Neural progenitor cell (in vitro differentiated cells): ENCODE measurements around the gene S100A2. TPM values are rescaled to one million over a fixed set of nuclear protein-coding genes. Genes with fewer than 3 reads are reported as not detected.

Experiments
- DNase-seq: peaks from one replicate; pipeline ENCODE4 v3.0.0-alpha.2; 2016; ENCODE audit warnings: low spot score
- H2AFZ ChIP-seq: fragments of 200-600 bp; sonication (generic); replicated peaks from 2 replicates; pipeline ENCODE4 v1.6.1; 2016; ENCODE audit warnings: antibody characterized with exemption
- H3F3A ChIP-seq: fragments of 200-600 bp; sonication (generic); 2 replicates; pipeline ENCODE4 v1.6.1; 2016; ENCODE audit warnings: antibody characterized with exemption, low read depth
- H3K27ac ChIP-seq: fragments of 200-600 bp; sonication (generic); 2 replicates; pipeline ENCODE4 v1.5.1; 2016; ENCODE audit warnings: mild to moderate bottlenecking
- H3K27me3 ChIP-seq: fragments of 200-600 bp; sonication (generic); 2 replicates; pipeline ENCODE4 v1.6.1; 2016; ENCODE audit warnings: mild to moderate bottlenecking, moderate library complexity
- H3K36me3 ChIP-seq: fragments of 200-600 bp; sonication (generic); 2 replicates; pipeline ENCODE4 v1.5.1; 2016
- H3K4me1 ChIP-seq: fragments of 200-600 bp; sonication (generic); 2 replicates; pipeline ENCODE4 v1.6.1; 2016; ENCODE audit warnings: mixed run types
- H3K4me2 ChIP-seq: fragments of 200-600 bp; sonication (generic); 2 replicates; pipeline ENCODE4 v1.6.1; 2016
- H3K4me3 ChIP-seq: fragments of 200-600 bp; sonication (generic); 2 replicates; pipeline ENCODE4 v1.5.1; 2016
- H3K79me2 ChIP-seq: fragments of 200-600 bp; sonication (generic); 2 replicates; pipeline ENCODE4 v1.6.1; 2016; ENCODE audit warnings: low read depth
- H3K9ac ChIP-seq: fragments of 200-600 bp; sonication (generic); 2 replicates; pipeline ENCODE4 v1.6.1; 2016
- H3K9me3 ChIP-seq: fragments of 200-600 bp; sonication (generic); 2 replicates; pipeline ENCODE4 v1.5.1; 2016; ENCODE audit warnings: low read depth
- H4K20me1 ChIP-seq: fragments of 200-600 bp; sonication (generic); 2 replicates; pipeline ENCODE4 v1.6.1; 2016; ENCODE audit warnings: low read depth
- H3K27ac Mint-ChIP-seq: 3 replicates; pipeline ENCODE4 v1.8.0; 2021; ENCODE audit warnings: mixed read lengths
- H3K27me3 Mint-ChIP-seq: 2 replicates; pipeline ENCODE4 v1.8.0; 2022; ENCODE audit warnings: low read depth, mild to moderate bottlenecking, inconsistent platforms, moderate library complexity, mixed read lengths; ENCODE audit not compliant: insufficient read depth
- H3K36me3 Mint-ChIP-seq: 3 replicates; pipeline ENCODE4 v1.8.0; 2021; ENCODE audit warnings: mixed read lengths
- H3K4me1 Mint-ChIP-seq: 3 replicates; pipeline ENCODE4 v1.8.0; 2021; ENCODE audit warnings: mixed read lengths
- H3K4me3 Mint-ChIP-seq: 3 replicates; pipeline ENCODE4 v1.8.0; 2021; ENCODE audit warnings: mild to moderate bottlenecking, moderate library complexity, mixed read lengths
- H3K9me3 Mint-ChIP-seq: 3 replicates; pipeline ENCODE4 v1.8.0; 2020; ENCODE audit warnings: mixed read lengths
- EZH2 ChIP-seq: fragments of 200-600 bp; sonication (generic); IDR thresholded peaks from 2 replicates; pipeline ENCODE4 v1.6.1; 2017; ENCODE audit warnings: antibody characterized with exemption, mild to moderate bottlenecking, moderate library complexity
- EZH2phosphoT487 ChIP-seq: fragments of 200-600 bp; sonication (generic); IDR thresholded peaks from 2 replicates; pipeline ENCODE4 v1.6.1; 2017; ENCODE audit warnings: antibody characterized with exemption
- total RNA-seq: library from RNA; depleted of rRNA; stranded (reverse); fragments of >200 nt; gene quantifications from 2 replicates; pipeline ENCODE4 v1.2.3, GENCODE V29; 2015; ENCODE audit warnings: low replicate concordance
- TF ChIP-seq, protein P1 (sequence below): fragments of 200-600 bp; sonication (generic); IDR thresholded peaks from 2 replicates; pipeline ENCODE4 v1.5.1; 2017; ENCODE audit warnings: antibody characterized with exemption, mild to moderate bottlenecking

Gene S100A2
- total RNA-seq, 1 donor from 2014 or later = not detected

- H2AFZ ChIP-seq = peak overlapping the region; percentile 35
- no peaks in the 10 kb centered on the region for H3K79me2 ChIP-seq
- H3K9me3 Mint-ChIP-seq = no peaks in the 10 kb centered on the region
- peaks cover 46% of the 10 kb centered on the region for H3K4me1 Mint-ChIP-seq
- H3K27me3 Mint-ChIP-seq = peaks cover 20% of the 10 kb centered on the region
- no peaks in the 10 kb centered on the region for H3F3A ChIP-seq
- no peaks in the 10 kb centered on the region for H4K20me1 ChIP-seq
- H3K27ac Mint-ChIP-seq = peak overlapping the region; percentile 64
- no peaks in the 10 kb centered on the region for H3K36me3 Mint-ChIP-seq
- H3K4me3 Mint-ChIP-seq = peak overlapping the region; percentile 57
- peak overlapping the region; percentile 21 for H3K4me2 ChIP-seq
- no peaks in the 10 kb centered on the region for H3K36me3 ChIP-seq
- H3K27me3 ChIP-seq = no peaks in the 10 kb centered on the region
- H3K4me3 ChIP-seq = no peak overlapping the region
- no peak overlapping the region for H3K9ac ChIP-seq
- TF ChIP-seq EZH2phosphoT487 (no peak), EZH2 (no peak)
- TF ChIP-seq, protein P1, sequence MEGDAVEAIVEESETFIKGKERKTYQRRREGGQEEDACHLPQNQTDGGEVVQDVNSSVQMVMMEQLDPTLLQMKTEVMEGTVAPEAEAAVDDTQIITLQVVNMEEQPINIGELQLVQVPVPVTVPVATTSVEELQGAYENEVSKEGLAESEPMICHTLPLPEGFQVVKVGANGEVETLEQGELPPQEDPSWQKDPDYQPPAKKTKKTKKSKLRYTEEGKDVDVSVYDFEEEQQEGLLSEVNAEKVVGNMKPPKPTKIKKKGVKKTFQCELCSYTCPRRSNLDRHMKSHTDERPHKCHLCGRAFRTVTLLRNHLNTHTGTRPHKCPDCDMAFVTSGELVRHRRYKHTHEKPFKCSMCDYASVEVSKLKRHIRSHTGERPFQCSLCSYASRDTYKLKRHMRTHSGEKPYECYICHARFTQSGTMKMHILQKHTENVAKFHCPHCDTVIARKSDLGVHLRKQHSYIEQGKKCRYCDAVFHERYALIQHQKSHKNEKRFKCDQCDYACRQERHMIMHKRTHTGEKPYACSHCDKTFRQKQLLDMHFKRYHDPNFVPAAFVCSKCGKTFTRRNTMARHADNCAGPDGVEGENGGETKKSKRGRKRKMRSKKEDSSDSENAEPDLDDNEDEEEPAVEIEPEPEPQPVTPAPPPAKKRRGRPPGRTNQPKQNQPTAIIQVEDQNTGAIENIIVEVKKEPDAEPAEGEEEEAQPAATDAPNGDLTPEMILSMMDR = no peak
- no peak overlapping the region for H3K27ac ChIP-seq
- no peaks in the 10 kb centered on the region for H3K9me3 ChIP-seq
- peaks cover 17% of the 10 kb centered on the region for H3K4me1 ChIP-seq
- peak; percentile 39 for DNase-seq
Measured at GRCh38 chr1:153567621-153568366, 2.1 kb upstream of the S100A2 start.

- Histone ChIP-seq H3F3A (no peaks in the 10 kb centered on the region), H3K27me3 (no peaks in the 10 kb centered on the region), H3K9ac (no peak overlapping the region), H3K4me2 (no peak overlapping the region), H3K4me1 (peaks cover 17% of the 10 kb centered on the region), H3K36me3 (no peaks in the 10 kb centered on the region), H3K79me2 (no peaks in the 10 kb centered on the region), H3K9me3 (no peaks in the 10 kb centered on the region), H2AFZ (peak overlapping the region; percentile 23), H3K27ac (no peak overlapping the region), H4K20me1 (no peaks in the 10 kb centered on the region), H3K4me3 (no peak overlapping the region)
- H3K27ac Mint-ChIP-seq = peak overlapping the region; percentile 97
- H3K4me3 Mint-ChIP-seq = peak overlapping the region; percentile 52
- TF ChIP-seq, protein P1 = no peak
- TF ChIP-seq EZH2phosphoT487 (no peak), EZH2 (no peak)
- peaks cover 20% of the 10 kb centered on the region for H3K27me3 Mint-ChIP-seq
- no peaks in the 10 kb centered on the region for H3K9me3 Mint-ChIP-seq
- H3K4me1 Mint-ChIP-seq = peaks cover 43% of the 10 kb centered on the region
- peak; percentile 56 for DNase-seq
- H3K36me3 Mint-ChIP-seq = no peaks in the 10 kb centered on the region
Measured at GRCh38 chr1:153566414-153567371, 1.0 kb upstream of the S100A2 start.

GRCh38 chr1:153563991-153564390 is 1.7 kb downstream of the S100A2 start:
- Mint-ChIP-seq H3K27ac (no peak overlapping the region), H3K9me3 (no peaks in the 10 kb centered on the region), H3K4me1 (peaks cover 34% of the 10 kb centered on the region), H3K27me3 (peaks cover 13% of the 10 kb centered on the region), H3K4me3 (no peak overlapping the region), H3K36me3 (no peaks in the 10 kb centered on the region)
- H3K27ac ChIP-seq = no peak overlapping the region
- H3F3A ChIP-seq = no peaks in the 10 kb centered on the region
- no peaks in the 10 kb centered on the region for H3K27me3 ChIP-seq
- no peak overlapping the region for H3K4me3 ChIP-seq
- H3K36me3 ChIP-seq = no peaks in the 10 kb centered on the region
- H3K4me1 ChIP-seq = peaks cover 17% of the 10 kb centered on the region
- no peak overlapping the region for H2AFZ ChIP-seq
- H4K20me1 ChIP-seq = no peaks in the 10 kb centered on the region
- TF ChIP-seq EZH2 = no peak
- H3K79me2 ChIP-seq = no peaks in the 10 kb centered on the region
- H3K4me2 ChIP-seq = no peak overlapping the region
- DNase-seq = no peak
- no peaks in the 10 kb centered on the region for H3K9me3 ChIP-seq
- no peak overlapping the region for H3K9ac ChIP-seq
